GM12873 (cell line): ENCODE data around the gene IFT80.

Experiments
- CTCF ChIP-seq: IDR thresholded peaks from 2 replicates; pipeline ENCODE4 v1.5.1; 2012; ENCODE audit warnings: low read depth, mild to moderate bottlenecking, moderate library complexity, low read length, control low read depth; ENCODE audit not compliant: insufficient read depth; ENCODE audit errors: missing control alignments

Gene IFT80

GRCh38 chr3:160373655-160374054, 25.4 kb downstream of the IFT80 start:
- TF ChIP-seq CTCF, result no peak

GRCh38 chr3:160372780-160373179, 26.2 kb downstream of the IFT80 start:
- no peak for TF ChIP-seq CTCF

GRCh38 chr3:160370987-160371857, 27.8 kb downstream of the IFT80 start:
- TF ChIP-seq CTCF, result no peak

DNA sequence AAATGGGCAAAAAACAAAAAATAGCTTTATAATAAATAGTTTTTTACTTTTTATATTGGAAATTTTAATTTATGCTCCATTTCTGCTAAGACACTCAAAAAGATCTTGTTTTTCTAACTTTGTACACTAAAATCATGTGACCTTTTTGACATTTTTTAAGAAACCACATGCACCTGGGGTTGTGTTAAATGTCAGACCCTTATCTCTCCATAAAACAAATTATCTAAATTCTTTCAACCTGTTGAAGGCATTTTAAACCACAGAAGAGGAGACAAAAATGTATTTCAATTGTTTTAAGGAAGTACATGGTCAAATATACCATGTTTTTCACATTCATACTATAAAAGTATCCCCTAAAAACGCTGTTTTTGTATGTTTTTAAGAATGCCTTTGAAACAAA, 29.2 kb downstream of the IFT80 start:
- no peak for TF ChIP-seq CTCF

GRCh38 chr3:160368804-160369203, 30.2 kb downstream of the IFT80 start:
- no peak for TF ChIP-seq CTCF

DNA sequence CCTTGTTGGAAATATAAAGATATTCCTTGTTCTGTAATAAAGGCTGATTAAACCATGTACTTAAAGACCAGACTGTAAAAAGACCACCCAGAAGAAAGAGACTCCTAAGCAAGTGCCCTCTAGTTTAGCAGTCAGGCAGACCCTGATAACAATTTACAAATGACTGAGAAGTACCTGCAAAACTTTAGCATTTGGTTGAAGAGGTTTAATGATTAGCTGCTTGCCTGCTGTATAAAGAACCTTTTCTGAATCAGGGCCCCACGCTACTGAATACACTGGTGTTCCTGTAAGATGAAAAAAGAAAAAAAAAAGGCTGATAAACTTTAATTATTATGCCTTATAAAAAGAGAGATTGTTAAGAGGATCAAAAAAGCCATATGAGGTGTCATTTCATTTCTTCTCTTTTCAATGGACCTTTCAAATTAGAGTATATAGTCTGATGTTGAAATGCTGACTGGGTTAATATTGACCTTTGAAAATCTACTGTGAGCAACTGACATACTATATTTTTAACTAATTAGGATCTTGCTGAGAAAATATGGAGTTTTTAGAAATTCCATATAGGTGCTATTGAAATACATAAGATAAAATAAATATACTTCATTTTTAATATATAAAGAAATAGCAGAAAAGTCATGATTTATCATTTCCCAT, 33.0 kb downstream of the IFT80 start:
- no peak for TF ChIP-seq CTCF

- TF ChIP-seq CTCF, result no peak
Measured at GRCh38 chr3:160355826-160356225, 43.2 kb downstream of the IFT80 start.
